ENCODE measurements around the gene RHOT2. TPM values are rescaled to one million over a fixed set of nuclear protein-coding genes. Genes with fewer than 3 reads are reported as not detected.

Gene RHOT2
- total and polyA plus RNA-seq, 7 donors = 35.3 to 159 (median 52.9) TPM

DNA sequence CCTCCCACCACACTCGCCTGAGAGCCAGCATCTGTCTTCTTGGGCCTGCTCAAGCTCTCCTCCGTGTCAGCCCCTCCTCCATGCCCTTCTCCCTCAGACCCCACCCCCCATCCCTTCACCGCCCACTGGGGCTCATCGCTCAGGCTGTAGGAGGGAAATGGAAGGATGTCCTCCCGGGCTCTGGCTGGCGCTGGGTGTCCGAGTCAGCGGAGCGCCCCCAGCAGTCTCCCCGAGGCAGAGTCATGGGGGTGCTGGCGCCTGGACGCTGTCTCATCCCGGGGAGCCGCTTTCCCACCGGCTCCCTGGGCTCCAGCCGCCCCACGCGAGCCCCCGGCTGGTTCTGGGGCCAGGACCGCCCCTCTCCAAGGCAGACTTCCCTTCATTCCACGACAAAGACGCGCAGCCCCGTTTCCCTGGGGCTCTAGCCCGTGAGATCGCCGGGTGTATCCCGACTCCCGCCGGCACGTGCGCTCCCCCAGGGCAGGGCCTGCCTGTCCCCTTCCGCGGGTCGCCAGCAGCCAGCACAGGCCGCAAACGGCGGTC, 52.6 kb downstream of the RHOT2 start:
- WGBS, 2 donors = 0 to 1% methylated on average over 38 of the region's 38 CpGs
- Histone ChIP-seq H3K4me1 (peaks cover 0 to 45% (median 36%) of the 10 kb centered on the region in 4 donors), H3K9me3 (no peaks in the 10 kb centered on the region), H3K4me3 (peak overlapping the region; percentile 58 to 71 (median 64)), H3K27ac (peak overlapping the region; percentile 85 to 93 (median 89)), H3K27me3 (peaks cover 0 to 17% (median under 1%) of the 10 kb centered on the region in 3 donors), H3K36me3 (no peaks in the 10 kb centered on the region)
- TF ChIP-seq POLR2AphosphoS5 (IDR thresholded peaks at IDR 0.05) = no peak
- no peak for TF ChIP-seq POLR2A (IDR thresholded peaks at IDR 0.05)
- TF ChIP-seq CTCF (IDR thresholded peaks at IDR 0.05) = no peak
- TF ChIP-seq EP300 (IDR thresholded peaks at IDR 0.05) = no peak
- intact Hi-C loops (cut with DNase I) = loop anchor here (2.0 kb wide), 2 partner anchors 20 to 36 kb away; partner anchors contain the start of genes CIAO3 and JMJD8
- DNase-seq = peak; percentile 83

DNA sequence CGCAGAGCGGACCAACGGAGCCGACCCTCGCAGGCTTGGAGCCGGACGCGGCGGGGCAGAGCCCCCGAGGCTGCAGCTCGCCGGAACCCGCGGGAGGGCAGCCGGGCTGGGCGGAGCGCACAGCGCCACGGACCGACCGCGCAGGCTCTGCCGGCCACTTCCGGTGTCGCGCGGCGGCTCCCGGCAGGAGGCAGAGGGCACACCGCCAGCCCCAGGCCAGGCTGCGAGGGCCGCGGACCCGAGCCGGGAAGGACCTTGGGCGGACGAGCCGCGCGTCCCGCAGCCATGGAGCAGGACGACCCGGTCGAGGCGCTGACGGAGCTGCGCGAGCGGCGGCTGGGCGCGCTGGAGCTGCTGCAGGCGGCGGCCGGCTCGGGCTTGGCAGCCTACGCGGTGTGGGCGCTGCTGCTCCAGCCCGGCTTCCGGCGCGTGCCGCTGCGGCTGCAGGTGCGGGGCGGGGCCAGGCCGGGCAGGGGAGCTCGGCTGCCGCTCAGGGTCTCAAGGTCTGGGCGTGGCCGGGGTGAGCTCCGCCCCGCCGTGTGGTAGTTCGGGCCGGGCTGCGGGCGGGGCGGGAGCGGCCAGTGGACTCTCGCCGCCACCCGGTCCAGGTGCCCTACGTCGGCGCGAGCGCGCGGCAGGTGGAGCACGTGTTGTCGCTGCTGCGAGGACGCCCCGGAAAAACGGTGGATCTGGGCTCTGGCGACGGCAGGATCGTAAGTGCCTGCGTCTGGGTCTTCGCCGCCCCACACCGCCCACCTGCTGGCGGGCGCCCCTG, 53.2 kb downstream of the RHOT2 start, which contains the start of gene ANTKMT:
Gene ANTKMT, plus strand, starts transcription at position 157 of the 775 bp plus-strand sequence. Its CDS starts 129 bp downstream, at position 286.
- peaks cover 0 to 40% (median 31%) of the 10 kb centered on the region in 4 donors for H3K4me1 ChIP-seq
- DNase-seq = peak; percentile 86
- H3K4me3 ChIP-seq = peak within 1 kb of the TSS; percentile 58 to 71 (median 64)
- H3K9me3 ChIP-seq = no peaks in the 10 kb centered on the region
- WGBS, 2 donors = 6 to 9% methylated on average over 106 of the region's 106 CpGs
- H3K27ac ChIP-seq = peak within 1 kb of the TSS; percentile 85 to 93 (median 89)
- peaks cover 5 to 19% (median 7%) of the 10 kb centered on the region in 3 donors for H3K27me3 ChIP-seq
- TF ChIP-seq CTCF (IDR thresholded peaks at IDR 0.05) (no peak), POLR2AphosphoS5 (IDR thresholded peaks at IDR 0.05) (peak; percentile 14 to 84 (median 44))
- H3K36me3 ChIP-seq = no peaks in the 10 kb centered on the region
- intact Hi-C loops (cut with DNase I) = loop anchor here (2.0 kb wide), 2 partner anchors 20 to 36 kb away; partner anchors contain the start of genes CIAO3 and JMJD8

DNA sequence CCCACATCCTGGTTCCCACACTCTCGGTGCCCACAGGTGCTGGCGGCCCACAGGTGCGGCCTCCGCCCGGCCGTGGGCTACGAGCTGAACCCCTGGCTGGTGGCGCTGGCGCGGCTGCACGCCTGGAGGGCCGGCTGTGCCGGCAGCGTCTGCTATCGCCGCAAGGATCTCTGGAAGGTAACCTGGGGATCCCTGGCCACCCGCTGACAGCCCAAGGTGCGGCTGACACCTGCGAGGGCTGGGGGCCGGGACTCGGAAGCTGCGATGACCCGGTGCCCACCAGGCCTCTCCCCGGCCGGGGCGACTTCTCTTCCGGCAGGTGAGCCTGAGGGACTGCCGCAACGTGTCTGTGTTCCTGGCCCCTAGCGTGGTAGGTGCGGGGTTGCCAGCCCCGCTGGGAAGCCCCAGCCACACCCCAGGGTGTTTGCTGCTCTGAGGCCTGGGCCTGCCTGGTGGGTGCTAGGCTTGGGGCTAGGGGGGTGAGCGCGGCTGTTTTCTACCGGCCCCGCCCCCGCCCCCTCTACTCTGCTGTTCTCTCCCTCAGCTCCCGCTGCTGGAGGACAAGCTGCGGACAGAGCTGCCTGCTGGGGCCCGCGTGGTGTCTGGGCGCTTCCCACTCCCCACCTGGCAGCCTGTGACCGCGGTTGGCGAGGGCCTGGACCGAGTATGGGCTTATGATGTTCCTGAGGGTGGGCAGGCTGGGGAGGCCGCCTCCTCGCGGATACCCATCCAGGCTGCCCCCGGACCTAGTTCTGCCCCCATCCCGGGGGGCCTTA, 54.0 kb downstream of the RHOT2 start:
- peaks cover 0 to 39% (median 33%) of the 10 kb centered on the region in 4 donors for H3K4me1 ChIP-seq
- intact Hi-C loops (cut with DNase I) = loop anchor here (2.0 kb wide), 2 partner anchors 19 to 37 kb away; partner anchors contain the start of genes CIAO3 and JMJD8
- WGBS, 2 donors = 78 to 90% methylated on average over 51 of the region's 51 CpGs
- DNase-seq = no peak
- H3K27ac ChIP-seq = peak overlapping the region; percentile 85 to 93 (median 89)
- H3K36me3 ChIP-seq = no peaks in the 10 kb centered on the region
- peak overlapping the region; percentile 58 to 71 (median 64) for H3K4me3 ChIP-seq
- H3K27me3 ChIP-seq = peaks cover 13 to 20% (median 14%) of the 10 kb centered on the region in 3 donors
- no peaks in the 10 kb centered on the region for H3K9me3 ChIP-seq
- no peak for TF ChIP-seq POLR2AphosphoS5 (IDR thresholded peaks at IDR 0.05)
- TF ChIP-seq EP300 (IDR thresholded peaks at IDR 0.05) = no peak
- no peak for TF ChIP-seq CTCF (IDR thresholded peaks at IDR 0.05)
- TF ChIP-seq POLR2A (IDR thresholded peaks at IDR 0.05) = no peak

- H3K9me3 ChIP-seq = no peaks in the 10 kb centered on the region
- DNase-seq = no peak
- intact Hi-C loops (cut with DNase I) = no loop called here
- H3K27ac ChIP-seq = no peak overlapping the region
- H3K36me3 ChIP-seq = no peaks in the 10 kb centered on the region
- H3K4me3 ChIP-seq = no peak overlapping the region
- H3K4me1 ChIP-seq = peaks cover 0 to 49% (median 43%) of the 10 kb centered on the region in 4 donors
- 90 to 92% methylated on average over 24 of the region's 24 CpGs for WGBS, 2 donors
- TF ChIP-seq EP300 (IDR thresholded peaks at IDR 0.05) (no peak), POLR2A (IDR thresholded peaks at IDR 0.05) (no peak), POLR2AphosphoS5 (IDR thresholded peaks at IDR 0.05) (no peak), CTCF (IDR thresholded peaks at IDR 0.05) (no peak)
- H3K27me3 ChIP-seq = peaks cover 22 to 31% (median 24%) of the 10 kb centered on the region in 3 donors
Observed at GRCh38 chr16:722835-723633, 55.1 kb downstream of the RHOT2 start.
